ENCODE measurements around the gene SERPINA1. TPM values are rescaled to one million over a fixed set of nuclear protein-coding genes. Genes with fewer than 3 reads are reported as not detected.
"Not testable (repeated sequence)": the region's sequence is repeated elsewhere in the genome, so short reads cannot be mapped to it uniquely, and the experiment has no call there.

Gene SERPINA1
- total and polyA plus RNA-seq, 7 experiments from 2014 or later: 0.44 to 300 (median 0.68) TPM

DNA sequence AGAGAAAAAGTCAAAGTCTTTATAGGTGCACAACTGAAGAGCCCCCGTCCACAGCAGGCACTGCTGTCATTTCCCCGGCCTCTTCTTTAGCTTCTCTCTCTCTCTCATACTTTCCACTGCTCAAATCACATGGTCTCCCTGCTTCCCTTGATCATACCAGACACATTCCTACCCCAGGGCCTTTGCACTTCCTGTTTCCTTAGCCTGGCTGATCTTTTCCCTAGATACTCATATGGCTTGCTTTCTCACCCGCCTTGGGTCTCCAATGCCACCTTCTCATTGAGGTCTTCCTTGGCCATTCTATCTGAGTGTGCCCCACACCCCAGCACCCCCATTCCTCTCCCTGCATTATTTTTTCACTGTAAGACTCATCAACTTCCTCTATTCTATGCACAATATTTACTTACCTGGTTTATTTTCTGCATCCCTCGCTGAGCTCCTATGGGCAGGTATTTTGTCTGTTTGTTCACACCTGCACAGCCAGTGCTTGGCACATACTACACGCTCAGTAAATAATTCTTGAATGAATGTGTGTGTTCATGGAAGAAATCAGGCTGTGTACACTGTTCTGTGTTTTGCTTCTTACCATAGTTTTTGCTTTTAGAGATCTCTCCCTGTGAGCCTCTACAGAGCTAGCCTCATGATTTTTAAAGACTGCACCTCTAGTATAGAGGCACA is 31.9 kb downstream of the SERPINA1 start:
- Histone ChIP-seq H3K9me3 (ENCODE audit: control insufficient read depth in 2 of 3, low read length in 3 of 3) (no peaks in the 10 kb centered on the region), H3K4me3 (ENCODE audit: low read length) (no peak overlapping the region), H3K36me3 (ENCODE audit: control insufficient read depth in 2 of 3, insufficient read depth in 3 of 3, low read length in 3 of 3) (no peaks in the 10 kb centered on the region), H3K4me1 (ENCODE audit: control insufficient read depth in 2 of 2, insufficient read depth in 2 of 2, low read length in 2 of 2) (no peaks in the 10 kb centered on the region), H3K27ac (ENCODE audit: low read depth, low read length) (no peak overlapping the region), H3K27me3 (ENCODE audit: control insufficient read depth in 2 of 2, insufficient read depth in 2 of 2, low read length in 2 of 2) (no peaks in the 10 kb centered on the region)
- ATAC-seq: no peak
- Mint-ChIP-seq H3K4me1 (no peaks in the 10 kb centered on the region), H3K27me3 (peaks cover 25 to 59% (median 40%) of the 10 kb centered on the region in 5 donors), H3K9me3 (peaks cover 0 to 17% (median 7%) of the 10 kb centered on the region in 11 donors), H3K36me3 (peaks cover 0 to 6% (median 0%) of the 10 kb centered on the region in 5 donors), H3K4me3 (no peak overlapping the region), H3K27ac (no peak overlapping the region)
- POLR2A ChIA-PET: no interaction called here
- DNase-seq: peak in 1 of 9 donors; percentile 4
- CTCF ChIA-PET: no interaction called here
- intact Hi-C loops (cut with micrococcal nuclease): no loop called here

DNA sequence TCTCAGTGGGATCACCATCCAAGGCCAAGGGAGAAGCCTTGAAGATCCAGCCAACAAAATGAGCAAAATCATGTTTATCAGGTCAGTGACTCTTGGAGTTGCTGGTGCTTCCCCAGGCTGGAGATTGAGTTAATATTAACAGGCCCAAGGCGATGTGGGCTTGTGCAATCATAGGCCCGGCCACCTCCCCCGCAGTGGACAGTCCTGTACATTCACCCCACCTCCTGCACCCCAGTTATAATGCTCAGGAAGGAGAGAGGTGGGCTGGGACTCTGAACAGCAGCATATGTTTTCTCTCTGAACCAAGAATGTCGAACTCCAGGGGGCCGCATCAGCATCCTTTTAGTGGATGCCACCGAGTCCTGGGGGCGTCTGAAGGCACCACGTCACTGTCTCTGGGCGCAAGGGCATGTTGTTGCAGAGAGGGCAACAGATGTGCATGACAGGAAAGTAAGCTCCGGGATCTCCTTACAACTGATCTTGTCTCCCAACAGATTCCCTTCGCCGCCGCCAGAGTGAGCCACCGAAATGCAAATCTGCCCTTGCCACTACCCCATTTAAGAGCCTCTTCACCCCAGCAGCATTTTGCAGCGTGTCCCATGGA is 33.1 kb downstream of the SERPINA1 start:
- DNase-seq (peak in 1 of 9 donors; percentile 15), ATAC-seq (no peak)
- Histone ChIP-seq H3K9me3 (ENCODE audit: control insufficient read depth in 2 of 3, low read length in 3 of 3) (no peaks in the 10 kb centered on the region), H3K4me3 (ENCODE audit: low read length) (no peak overlapping the region), H3K36me3 (ENCODE audit: control insufficient read depth in 2 of 3, insufficient read depth in 3 of 3, low read length in 3 of 3) (no peaks in the 10 kb centered on the region), H3K27ac (ENCODE audit: low read depth, low read length) (no peak overlapping the region), H3K27me3 (ENCODE audit: control insufficient read depth in 2 of 2, insufficient read depth in 2 of 2, low read length in 2 of 2) (no peaks in the 10 kb centered on the region), H3K4me1 (ENCODE audit: control insufficient read depth in 2 of 2, insufficient read depth in 2 of 2, low read length in 2 of 2) (no peaks in the 10 kb centered on the region)
- H3K4me3 Mint-ChIP-seq: no peak overlapping the region
- H3K4me1 Mint-ChIP-seq: no peaks in the 10 kb centered on the region
- peaks cover 0 to 21% (median 9%) of the 10 kb centered on the region in 11 donors for H3K9me3 Mint-ChIP-seq
- intact Hi-C loops (cut with micrococcal nuclease): loop anchor here in 1 of 2 donors (2.0 kb wide), 1 partner anchor 58 kb away; no protein-coding TSS in a partner anchor
- CTCF ChIA-PET: no interaction called here
- H3K27me3 Mint-ChIP-seq: peaks cover 26 to 60% (median 39%) of the 10 kb centered on the region in 5 donors
- no peak overlapping the region for H3K27ac Mint-ChIP-seq
- POLR2A ChIA-PET: no interaction called here
- H3K36me3 Mint-ChIP-seq: peaks cover 0 to 6% (median 0%) of the 10 kb centered on the region in 5 donors

DNA sequence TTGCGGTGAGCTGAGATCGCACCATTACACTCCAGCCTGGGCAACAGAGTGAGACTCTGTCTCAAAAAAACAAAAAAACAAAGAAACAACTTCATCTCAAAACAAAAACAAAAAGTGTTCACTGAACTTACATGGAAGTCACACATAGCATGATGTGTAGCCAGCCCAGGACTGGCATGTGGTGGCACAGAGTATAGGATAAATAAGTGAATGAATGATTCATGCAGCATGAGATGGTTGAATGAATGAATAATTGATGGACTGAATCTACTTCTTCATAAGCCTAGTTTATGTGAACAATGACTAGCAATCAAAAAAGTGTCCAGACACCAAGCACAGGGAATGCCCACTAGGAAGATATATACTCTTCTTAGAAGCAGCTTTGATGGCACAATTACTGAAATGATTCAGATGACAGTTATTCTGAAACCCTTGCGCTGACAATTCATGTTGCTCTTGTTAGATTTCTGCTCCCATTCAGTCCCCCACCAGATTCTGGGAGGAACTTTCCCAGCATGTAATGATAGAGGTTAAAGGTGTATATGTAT is 33.7 kb downstream of the SERPINA1 start:
- Mint-ChIP-seq H3K27ac (no peak overlapping the region), H3K9me3 (peaks cover 0 to 21% (median 9%) of the 10 kb centered on the region in 11 donors), H3K4me1 (no peaks in the 10 kb centered on the region), H3K4me3 (no peak overlapping the region), H3K36me3 (peaks cover 0 to 6% (median 0%) of the 10 kb centered on the region in 5 donors), H3K27me3 (peaks cover 25 to 59% (median 39%) of the 10 kb centered on the region in 5 donors)
- POLR2A ChIA-PET: no interaction called here
- ATAC-seq: no peak
- Histone ChIP-seq H3K4me3 (ENCODE audit: low read length) (no peak overlapping the region), H3K27me3 (ENCODE audit: control insufficient read depth in 2 of 2, insufficient read depth in 2 of 2, low read length in 2 of 2) (no peaks in the 10 kb centered on the region), H3K36me3 (ENCODE audit: control insufficient read depth in 2 of 3, insufficient read depth in 3 of 3, low read length in 3 of 3) (no peaks in the 10 kb centered on the region), H3K4me1 (ENCODE audit: control insufficient read depth in 2 of 2, insufficient read depth in 2 of 2, low read length in 2 of 2) (no peaks in the 10 kb centered on the region), H3K9me3 (ENCODE audit: control insufficient read depth in 2 of 3, low read length in 3 of 3) (no peaks in the 10 kb centered on the region), H3K27ac (ENCODE audit: low read depth, low read length) (no peak overlapping the region)
- CTCF ChIA-PET: no interaction called here
- intact Hi-C loops (cut with micrococcal nuclease): loop anchor here in 1 of 2 donors (2.0 kb wide), 1 partner anchor 58 kb away; no protein-coding TSS in a partner anchor
- DNase-seq: peak in 1 of 9 donors; percentile 3

GRCh38 chr14:94354190-94354589 is 34.2 kb downstream of the SERPINA1 start:
- intact Hi-C loops (cut with micrococcal nuclease): loop anchor here in 1 of 2 donors (2.0 kb wide), 1 partner anchor 59 kb away; no protein-coding TSS in a partner anchor
- H3K4me3 ChIP-seq (ENCODE audit: low read length); H3K27me3 ChIP-seq (ENCODE audit: control insufficient read depth in 2 of 2, insufficient read depth in 2 of 2, low read length in 2 of 2); H3K36me3 Mint-ChIP-seq; POLR2A ChIA-PET; H3K4me1 Mint-ChIP-seq; H3K36me3 ChIP-seq (ENCODE audit: control insufficient read depth in 2 of 3, insufficient read depth in 3 of 3, low read length in 3 of 3); CTCF ChIA-PET; H3K9me3 ChIP-seq (ENCODE audit: control insufficient read depth in 2 of 3, low read length in 3 of 3); H3K4me1 ChIP-seq (ENCODE audit: control insufficient read depth in 2 of 2, insufficient read depth in 2 of 2, low read length in 2 of 2); H3K27ac ChIP-seq (ENCODE audit: low read depth, low read length); H3K27ac Mint-ChIP-seq; H3K4me3 Mint-ChIP-seq; ATAC-seq: not testable (repeated sequence)
- peaks cover 21 to 60% (median 44%) of the 10 kb centered on the region in 5 donors for H3K27me3 Mint-ChIP-seq
- peaks cover 0 to 21% (median 9%) of the 10 kb centered on the region in 11 donors for H3K9me3 Mint-ChIP-seq
- peak in 1 of 9 donors; percentile 16 for DNase-seq

DNA sequence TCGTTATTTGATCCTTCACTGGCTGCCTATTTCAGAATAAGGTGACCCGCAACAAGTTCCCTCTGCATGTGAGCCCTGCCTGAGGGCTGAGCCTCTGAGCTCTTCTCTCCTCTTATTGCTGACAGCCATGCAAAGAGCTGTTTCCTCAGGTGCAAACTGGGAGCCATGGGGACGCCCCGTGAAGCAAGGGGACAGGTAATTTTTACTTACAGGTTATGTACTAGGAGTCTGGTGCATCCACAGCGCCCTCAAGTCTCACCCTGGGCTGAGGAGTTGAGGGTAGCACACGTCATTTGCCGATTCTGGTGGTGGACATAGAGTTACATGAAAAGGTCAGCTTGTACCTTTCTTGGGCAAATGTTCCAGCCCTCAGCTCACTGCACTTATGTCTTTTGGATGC is 39.1 kb downstream of the SERPINA1 start:
- Mint-ChIP-seq H3K36me3 (peaks cover 0 to 4% (median 0%) of the 10 kb centered on the region in 5 donors), H3K27ac (no peak overlapping the region), H3K27me3 (peaks cover 0 to 38% (median 28%) of the 10 kb centered on the region in 5 donors), H3K4me1 (no peaks in the 10 kb centered on the region), H3K9me3 (peaks cover 0 to 24% (median 8%) of the 10 kb centered on the region in 11 donors), H3K4me3 (no peak overlapping the region)
- ChIA-PET CTCF (no interaction called here), POLR2A (no interaction called here)
- Histone ChIP-seq H3K36me3 (ENCODE audit: control insufficient read depth in 2 of 3, insufficient read depth in 3 of 3, low read length in 3 of 3) (no peaks in the 10 kb centered on the region), H3K4me3 (ENCODE audit: low read length) (no peak overlapping the region), H3K9me3 (ENCODE audit: control insufficient read depth in 2 of 3, low read length in 3 of 3) (no peaks in the 10 kb centered on the region), H3K27ac (ENCODE audit: low read depth, low read length) (no peak overlapping the region), H3K4me1 (ENCODE audit: control insufficient read depth in 2 of 2, insufficient read depth in 2 of 2, low read length in 2 of 2) (peaks cover 0 to 5% of the 10 kb centered on the region in 2 donors), H3K27me3 (ENCODE audit: control insufficient read depth in 2 of 2, insufficient read depth in 2 of 2, low read length in 2 of 2) (no peaks in the 10 kb centered on the region)
- DNase-seq (no peak), ATAC-seq (no peak)
- intact Hi-C loops (cut with micrococcal nuclease): no loop called here

- no peak overlapping the region for H3K4me3 ChIP-seq (ENCODE audit: low read length)
- POLR2A ChIA-PET: no interaction called here
- Mint-ChIP-seq H3K9me3 (peaks cover 0 to 24% (median 8%) of the 10 kb centered on the region in 11 donors), H3K36me3 (peaks cover 0 to 4% (median 0%) of the 10 kb centered on the region in 5 donors), H3K4me3 (no peak overlapping the region), H3K4me1 (no peaks in the 10 kb centered on the region), H3K27ac (no peak overlapping the region), H3K27me3 (peaks cover 0 to 41% (median 31%) of the 10 kb centered on the region in 5 donors)
- no peaks in the 10 kb centered on the region for H3K9me3 ChIP-seq (ENCODE audit: control insufficient read depth in 2 of 3, low read length in 3 of 3)
- DNase-seq (no peak), ATAC-seq (no peak)
- H3K4me1 ChIP-seq (ENCODE audit: control insufficient read depth in 2 of 2, insufficient read depth in 2 of 2, low read length in 2 of 2): peaks cover 0 to 5% of the 10 kb centered on the region in 2 donors
- H3K36me3 ChIP-seq (ENCODE audit: control insufficient read depth in 2 of 3, insufficient read depth in 3 of 3, low read length in 3 of 3): no peaks in the 10 kb centered on the region
- no peak overlapping the region for H3K27ac ChIP-seq (ENCODE audit: low read depth, low read length)
- intact Hi-C loops (cut with micrococcal nuclease): no loop called here
- H3K27me3 ChIP-seq (ENCODE audit: control insufficient read depth in 2 of 2, insufficient read depth in 2 of 2, low read length in 2 of 2): no peaks in the 10 kb centered on the region
- CTCF ChIA-PET: no interaction called here
Observed at GRCh38 chr14:94348836-94349235, 39.6 kb downstream of the SERPINA1 start.

Measured in naive thymus-derived CD4-positive, alpha-beta T cell (primary cell).